Measurements from ENCODE around the gene CLNK. TPM values are rescaled to one million over a fixed set of nuclear protein-coding genes. Genes with fewer than 3 reads are reported as not detected.
"Not testable (repeated sequence)": the region's sequence is repeated elsewhere in the genome, so short reads cannot be mapped to it uniquely, and the experiment has no call there.

The CLNK gene
- total RNA-seq, 2 experiments from 2014 or later = 0.10 TPM; not detected in 1

DNA sequence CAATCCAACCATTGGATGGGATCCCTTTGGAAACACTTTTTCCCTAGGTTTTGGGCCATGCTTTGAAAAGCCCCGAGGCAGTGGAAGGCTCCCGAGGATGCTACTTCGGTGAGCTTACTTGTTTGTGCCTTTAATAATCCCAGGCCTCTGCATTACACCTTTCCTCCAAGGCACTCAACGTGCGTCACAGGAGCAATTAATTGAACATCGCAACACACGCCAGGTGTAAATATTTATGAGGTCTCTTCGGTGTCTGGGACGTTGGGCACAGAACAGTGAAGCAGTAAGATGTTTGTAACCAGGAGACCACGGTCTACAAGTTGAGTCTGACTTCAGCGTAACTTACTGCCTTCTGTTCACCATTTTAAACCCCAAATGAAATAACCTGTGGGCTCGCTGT lies 97.3 kb downstream of the CLNK start:
- Mint-ChIP-seq H3K4me1 (peaks cover 13% of the 10 kb centered on the region), H3K9me3 (no peaks in the 10 kb centered on the region), H3K27me3 (no peaks in the 10 kb centered on the region), H3K36me3 (ENCODE audit: low read depth) (no peaks in the 10 kb centered on the region), H3K4me3 (no peak overlapping the region), H3K27ac (no peak overlapping the region)
- ChIA-PET CTCF (interaction anchor here (1.6 kb wide), 1 partner anchor 11 kb away, joined by 3 read pairs; no protein-coding TSS in a partner anchor), POLR2A (no interaction called here)
- no peak for DNase-seq

DNA sequence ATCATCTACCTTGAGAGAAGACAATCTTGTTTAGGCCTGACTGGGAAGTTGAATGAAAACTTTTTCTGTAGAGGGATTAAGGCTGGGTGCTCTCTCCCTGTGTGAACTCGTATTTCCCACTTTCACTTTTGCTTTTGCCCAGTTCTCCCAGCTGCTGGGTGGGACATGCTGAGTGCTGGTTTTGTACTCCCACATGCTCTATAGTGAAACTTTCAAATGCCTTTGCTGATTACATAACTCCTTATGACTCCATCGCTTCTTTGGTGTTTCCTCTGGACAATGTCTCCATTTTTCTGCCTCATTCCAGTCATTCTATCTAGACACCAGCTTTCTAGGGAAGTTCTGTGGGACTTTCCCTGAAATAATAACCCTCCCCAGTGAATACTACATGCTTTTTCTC lies 100.5 kb downstream of the CLNK start:
- Mint-ChIP-seq H3K36me3 (ENCODE audit: low read depth) (no peaks in the 10 kb centered on the region), H3K27ac (no peak overlapping the region), H3K4me3 (no peak overlapping the region), H3K9me3 (no peaks in the 10 kb centered on the region), H3K27me3 (no peaks in the 10 kb centered on the region), H3K4me1 (peaks cover 9% of the 10 kb centered on the region)
- CTCF ChIA-PET = no interaction called here
- POLR2A ChIA-PET = no interaction called here
- DNase-seq = no peak

DNA sequence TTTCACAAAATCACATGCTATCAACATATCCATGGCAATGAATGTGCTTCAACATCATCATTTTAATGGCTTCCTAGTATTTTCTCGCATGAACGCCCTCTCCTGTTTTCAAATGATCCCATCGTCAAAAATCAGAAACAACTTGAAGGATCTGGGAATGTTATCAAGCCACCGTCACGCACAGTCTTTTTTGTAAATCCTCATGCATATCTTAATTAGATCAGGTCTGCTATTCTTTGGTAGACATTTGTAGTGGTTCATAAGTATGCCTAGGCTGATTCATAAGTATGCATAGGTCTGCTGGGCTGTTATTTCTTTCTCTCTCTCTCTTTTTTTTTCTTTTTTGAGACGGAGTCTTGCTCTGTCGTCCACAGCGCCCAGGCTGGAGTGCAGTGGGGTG lies 101.6 kb downstream of the CLNK start:
- H3K4me3 Mint-ChIP-seq = no peak overlapping the region
- no peaks in the 10 kb centered on the region for H3K27me3 Mint-ChIP-seq
- CTCF ChIA-PET = interaction anchor here (2.1 kb wide), 1 partner anchor 840 kb away, joined by 13 read pairs; no protein-coding TSS in a partner anchor
- DNase-seq = no peak
- POLR2A ChIA-PET = no interaction called here
- no peak overlapping the region for H3K27ac Mint-ChIP-seq
- no peaks in the 10 kb centered on the region for H3K9me3 Mint-ChIP-seq
- H3K4me1 Mint-ChIP-seq = peaks cover 9% of the 10 kb centered on the region
- H3K36me3 Mint-ChIP-seq (ENCODE audit: low read depth) = no peaks in the 10 kb centered on the region

DNA sequence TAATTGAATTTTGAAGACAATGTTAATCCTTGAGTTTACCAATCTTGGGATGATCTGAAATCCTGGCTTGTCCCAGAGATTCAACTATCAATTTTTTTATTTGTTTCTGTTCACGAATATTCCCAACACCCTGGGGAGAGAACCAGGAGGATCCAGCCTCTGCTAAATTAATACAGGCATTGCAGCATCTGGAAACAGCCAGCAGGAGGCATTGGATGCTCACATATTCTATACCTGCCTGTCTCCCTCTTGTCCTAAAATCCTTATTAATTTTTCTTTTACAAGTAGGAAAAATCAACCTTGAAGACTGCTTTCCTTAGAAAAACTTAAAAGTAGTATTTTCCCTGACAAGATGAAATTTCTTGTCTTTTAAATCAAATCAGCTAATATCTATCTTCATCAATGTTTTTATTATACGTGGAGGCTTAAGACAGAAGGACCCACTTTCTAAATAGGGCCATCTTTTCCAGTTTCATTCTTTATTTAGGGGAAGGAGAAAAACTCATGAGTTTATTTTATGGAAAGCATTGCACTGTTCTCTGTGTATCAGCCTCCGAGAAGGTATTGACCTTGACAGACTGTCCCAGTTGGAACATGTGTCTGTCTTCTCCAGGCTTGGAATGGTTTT lies 102.4 kb downstream of the CLNK start:
- Mint-ChIP-seq H3K36me3 (ENCODE audit: low read depth) (no peaks in the 10 kb centered on the region), H3K4me3 (no peak overlapping the region), H3K27me3 (no peaks in the 10 kb centered on the region), H3K4me1 (peaks cover 4% of the 10 kb centered on the region), H3K27ac (no peak overlapping the region), H3K9me3 (no peaks in the 10 kb centered on the region)
- ChIA-PET CTCF (interaction anchor here (2.1 kb wide), 1 partner anchor 841 kb away, joined by 13 read pairs; no protein-coding TSS in a partner anchor), POLR2A (no interaction called here)
- DNase-seq = no peak

DNA sequence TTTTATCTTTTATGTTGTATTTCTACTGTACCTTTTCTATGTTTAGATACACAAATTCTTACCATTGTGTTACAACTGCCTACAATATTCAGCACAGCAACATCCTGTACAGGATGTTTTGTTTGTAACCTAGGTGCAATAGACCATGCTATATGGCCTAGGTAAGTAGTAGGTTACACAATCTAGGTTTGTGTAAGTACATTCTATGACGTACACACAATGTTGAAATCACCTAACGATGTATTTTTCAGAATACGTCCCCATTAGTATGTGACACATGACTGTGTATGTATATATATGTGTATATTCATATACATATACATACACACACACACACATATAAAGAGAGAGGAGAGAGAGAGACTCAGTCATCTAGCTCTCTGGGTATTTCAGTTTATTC lies 103.5 kb downstream of the CLNK start:
- H3K4me3 Mint-ChIP-seq = no peak overlapping the region
- no peak overlapping the region for H3K27ac Mint-ChIP-seq
- ChIA-PET POLR2A (no interaction called here), CTCF (interaction anchor here (0.7 to 2.1 kb wide), 2 partner anchors 203 to 842 kb away, joined by 3 to 13 read pairs; no protein-coding TSS in a partner anchor)
- H3K9me3 Mint-ChIP-seq = no peaks in the 10 kb centered on the region
- DNase-seq = no peak
- peaks cover 8% of the 10 kb centered on the region for H3K4me1 Mint-ChIP-seq
- no peaks in the 10 kb centered on the region for H3K36me3 Mint-ChIP-seq (ENCODE audit: low read depth)
- H3K27me3 Mint-ChIP-seq = no peaks in the 10 kb centered on the region

DNA sequence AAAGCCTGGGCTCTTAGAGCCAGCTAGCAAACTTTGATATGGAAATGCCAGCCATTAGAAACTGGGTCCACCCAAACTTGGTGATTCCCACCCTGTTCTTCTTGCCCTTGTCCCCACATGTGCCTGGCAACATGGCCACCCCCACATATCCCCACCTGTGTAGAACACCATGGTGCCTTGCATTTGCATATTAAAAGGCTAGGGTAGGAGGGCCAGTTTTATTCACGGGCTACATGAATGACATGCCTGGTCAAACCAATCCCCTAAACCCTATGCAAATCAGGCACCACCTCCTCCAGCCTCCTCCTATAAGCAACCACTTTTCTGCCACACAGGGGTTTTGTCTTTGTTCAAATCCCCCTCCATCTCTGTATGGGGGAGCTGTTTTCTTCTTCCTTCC lies 104.9 kb downstream of the CLNK start:
- Mint-ChIP-seq H3K36me3 (ENCODE audit: low read depth) (no peaks in the 10 kb centered on the region), H3K9me3 (no peaks in the 10 kb centered on the region), H3K4me3 (no peak overlapping the region), H3K27me3 (no peaks in the 10 kb centered on the region), H3K4me1 (peaks cover 12% of the 10 kb centered on the region), H3K27ac (no peak overlapping the region)
- CTCF ChIA-PET = no interaction called here
- POLR2A ChIA-PET = no interaction called here
- DNase-seq = no peak

DNA sequence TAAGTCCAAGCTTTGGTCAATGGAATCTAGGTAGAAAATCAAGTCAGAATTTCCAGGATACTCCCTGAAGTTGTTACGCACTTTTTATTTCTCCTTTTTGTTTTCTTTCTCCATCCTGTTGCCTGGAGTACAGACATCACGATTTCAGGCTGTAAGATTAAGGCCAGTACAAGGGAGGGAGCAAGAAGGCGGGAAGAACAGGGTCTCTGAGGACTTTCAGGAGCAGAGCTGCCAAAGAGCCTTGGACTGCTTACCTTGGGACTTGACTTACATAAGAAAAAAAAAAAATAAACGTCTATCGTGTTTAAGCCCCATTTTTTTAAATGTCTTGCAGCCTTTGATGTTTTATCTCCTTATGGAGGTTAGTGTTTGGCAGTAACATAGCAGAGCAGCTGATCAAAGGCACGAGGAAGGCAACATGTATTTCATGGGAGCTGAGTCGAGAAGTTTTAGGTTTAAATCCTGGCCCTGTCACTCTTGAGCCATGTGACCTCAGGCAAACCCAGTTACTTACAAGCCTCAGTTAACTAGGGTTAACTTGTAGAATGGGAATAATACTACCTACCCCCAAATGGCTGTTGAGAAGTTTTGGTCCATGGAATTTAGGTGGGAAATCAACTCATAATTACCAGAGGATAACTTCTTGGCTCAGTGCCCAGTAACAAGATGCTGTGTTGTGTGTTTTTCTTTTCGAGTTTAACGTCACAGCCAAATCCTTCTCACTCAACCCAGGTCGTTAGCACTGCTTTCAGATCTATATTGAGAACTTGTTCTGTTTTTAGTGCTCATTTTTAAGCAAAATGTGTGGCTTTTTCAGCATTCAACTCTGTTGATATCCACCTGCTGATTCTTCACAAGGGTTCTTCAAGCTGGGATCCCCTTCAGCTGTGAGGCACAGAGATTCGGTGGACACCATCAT lies 106.8 kb downstream of the CLNK start:
- H3K4me3 Mint-ChIP-seq = no peak overlapping the region
- no peaks in the 10 kb centered on the region for H3K27me3 Mint-ChIP-seq
- no peak overlapping the region for H3K27ac Mint-ChIP-seq
- H3K9me3 Mint-ChIP-seq = no peaks in the 10 kb centered on the region
- no peak for DNase-seq
- POLR2A ChIA-PET = no interaction called here
- CTCF ChIA-PET = interaction anchor here (1.3 kb wide), 1 partner anchor 10 kb away, joined by 3 read pairs; no protein-coding TSS in a partner anchor
- peaks cover 14% of the 10 kb centered on the region for H3K4me1 Mint-ChIP-seq
- no peaks in the 10 kb centered on the region for H3K36me3 Mint-ChIP-seq (ENCODE audit: low read depth)

DNA sequence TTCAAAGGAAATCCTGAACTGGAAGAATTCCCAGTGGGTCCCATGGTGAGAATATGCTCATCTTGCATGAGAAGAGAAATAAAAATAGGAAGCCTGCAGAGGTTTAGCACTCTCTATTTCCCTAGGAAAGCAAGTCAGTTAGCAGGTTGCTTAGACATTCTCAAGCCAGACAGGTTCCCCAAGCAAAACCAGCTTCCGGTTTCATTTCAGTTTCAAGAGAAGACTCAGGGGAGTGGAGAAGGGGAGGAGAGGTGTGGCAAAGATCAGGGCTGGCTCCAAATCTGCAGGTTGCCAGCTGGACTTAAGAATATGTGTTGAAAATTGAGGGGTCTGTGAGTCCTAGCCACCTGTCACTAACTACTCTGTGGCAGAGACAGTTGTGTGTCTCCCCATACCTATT lies 107.5 kb downstream of the CLNK start:
- no peak overlapping the region for H3K27ac Mint-ChIP-seq
- H3K4me1 Mint-ChIP-seq = peaks cover 14% of the 10 kb centered on the region
- H3K27me3 Mint-ChIP-seq = peaks cover 3% of the 10 kb centered on the region
- H3K9me3 Mint-ChIP-seq = no peaks in the 10 kb centered on the region
- no peaks in the 10 kb centered on the region for H3K36me3 Mint-ChIP-seq (ENCODE audit: low read depth)
- no peak for DNase-seq
- H3K4me3 Mint-ChIP-seq = no peak overlapping the region
- ChIA-PET POLR2A (no interaction called here), CTCF (interaction anchor here (1.2 to 1.3 kb wide), 2 partner anchors 11 to 116 kb away, joined by 3 read pairs; no protein-coding TSS in a partner anchor)

DNA sequence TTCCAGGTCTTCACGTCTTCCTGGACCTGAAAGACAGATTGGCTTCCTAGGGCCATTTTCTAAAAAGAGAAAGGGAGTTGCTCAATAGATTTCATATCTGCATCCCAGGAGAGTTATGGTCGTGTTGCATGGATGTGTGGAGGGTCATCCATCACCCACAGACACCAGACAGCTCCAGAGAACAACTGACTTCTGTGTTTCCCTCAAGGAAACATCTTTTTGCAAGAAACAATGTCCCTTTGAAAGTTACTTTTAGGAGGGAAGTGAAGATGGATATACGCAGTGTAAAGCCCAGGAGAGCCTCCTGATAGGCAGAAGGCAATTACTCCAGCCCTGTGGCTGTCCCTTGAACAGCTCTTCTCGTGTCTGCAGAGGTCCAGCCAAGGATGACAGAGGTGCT lies 108.3 kb downstream of the CLNK start:
- Mint-ChIP-seq H3K36me3 (ENCODE audit: low read depth) (no peaks in the 10 kb centered on the region), H3K27me3 (peaks cover 4% of the 10 kb centered on the region), H3K9me3 (no peaks in the 10 kb centered on the region), H3K4me1 (peaks cover 14% of the 10 kb centered on the region), H3K4me3 (no peak overlapping the region), H3K27ac (no peak overlapping the region)
- no peak for DNase-seq
- ChIA-PET POLR2A (no interaction called here), CTCF (interaction anchor here (1.2 to 1.3 kb wide), 2 partner anchors 11 to 115 kb away, joined by 3 read pairs; no protein-coding TSS in a partner anchor)

DNA sequence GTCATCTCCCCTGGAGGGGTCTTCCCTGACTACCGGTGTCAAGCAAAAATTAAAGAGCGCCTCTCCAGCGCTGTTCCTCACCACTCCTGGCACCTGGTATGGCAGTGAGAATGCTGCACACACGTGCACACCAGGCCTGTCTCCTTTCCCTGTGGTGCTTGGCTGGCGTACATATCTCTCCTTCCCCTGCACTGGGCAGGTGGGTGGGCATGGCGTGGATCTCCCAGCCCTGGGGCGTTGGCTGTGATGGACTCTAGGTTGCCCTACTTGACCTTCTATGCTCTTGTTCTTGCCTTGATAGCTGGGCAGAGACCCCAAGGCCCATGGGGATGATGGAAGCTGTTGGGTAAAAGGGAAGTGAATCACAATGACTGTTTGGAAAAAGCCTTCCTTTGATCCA lies 109.2 kb downstream of the CLNK start:
- no peak overlapping the region for H3K4me3 Mint-ChIP-seq
- no peak for DNase-seq
- no peak overlapping the region for H3K27ac Mint-ChIP-seq
- CTCF ChIA-PET = no interaction called here
- POLR2A ChIA-PET = no interaction called here
- H3K4me1 Mint-ChIP-seq = peaks cover 14% of the 10 kb centered on the region
- H3K36me3 Mint-ChIP-seq (ENCODE audit: low read depth) = no peaks in the 10 kb centered on the region
- peaks cover 4% of the 10 kb centered on the region for H3K27me3 Mint-ChIP-seq
- no peaks in the 10 kb centered on the region for H3K9me3 Mint-ChIP-seq

DNA sequence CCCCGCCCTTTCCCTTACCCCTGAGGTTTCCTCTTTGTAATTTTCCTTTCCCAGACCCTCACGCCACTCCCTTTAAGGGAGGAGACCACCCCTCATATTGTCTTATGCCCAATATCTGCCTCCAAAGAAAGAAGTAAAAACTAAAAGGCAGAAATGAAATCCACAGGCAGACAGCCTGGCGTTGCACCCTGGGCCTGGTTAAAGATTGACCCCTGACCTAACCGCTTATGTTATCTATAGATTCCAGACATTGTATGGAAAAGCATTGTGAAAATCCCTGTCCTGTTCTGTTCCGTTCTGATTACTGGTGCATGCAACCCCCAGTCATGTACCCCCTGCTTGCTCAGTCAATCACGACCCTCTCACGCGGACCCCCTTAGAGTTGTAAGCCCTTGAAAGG lies 110.0 kb downstream of the CLNK start:
- H3K27me3 Mint-ChIP-seq; H3K4me3 Mint-ChIP-seq; H3K36me3 Mint-ChIP-seq (ENCODE audit: low read depth); DNase-seq; CTCF ChIA-PET; POLR2A ChIA-PET; H3K27ac Mint-ChIP-seq; H3K9me3 Mint-ChIP-seq: not testable (repeated sequence)
- H3K4me1 Mint-ChIP-seq = peaks cover 14% of the 10 kb centered on the region

DNA sequence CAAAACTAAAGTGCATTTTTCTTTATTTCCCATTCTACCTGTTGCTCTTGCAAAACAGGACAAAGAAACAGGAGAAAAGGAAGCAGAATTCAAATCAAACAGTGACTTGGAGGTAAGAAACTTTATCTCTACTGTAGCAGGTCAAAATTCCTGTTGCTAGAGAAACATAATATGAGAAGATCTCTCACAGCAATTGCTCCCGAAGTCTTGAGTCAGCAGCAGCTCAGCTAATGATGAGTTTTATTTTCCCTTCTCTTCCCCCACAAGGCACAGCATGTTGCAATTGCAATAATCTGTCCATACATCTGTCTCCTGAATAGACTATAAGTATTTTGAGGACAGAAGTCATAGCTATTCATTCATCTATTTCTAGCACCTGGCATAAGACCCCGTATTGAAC lies 112.7 kb downstream of the CLNK start:
- no peaks in the 10 kb centered on the region for H3K9me3 Mint-ChIP-seq
- H3K36me3 Mint-ChIP-seq (ENCODE audit: low read depth) = no peaks in the 10 kb centered on the region
- POLR2A ChIA-PET = no interaction called here
- H3K27ac Mint-ChIP-seq = no peak overlapping the region
- CTCF ChIA-PET = no interaction called here
- H3K27me3 Mint-ChIP-seq = peaks cover 22% of the 10 kb centered on the region
- DNase-seq = no peak
- H3K4me3 Mint-ChIP-seq = no peak overlapping the region
- H3K4me1 Mint-ChIP-seq = peaks cover 11% of the 10 kb centered on the region

DNA sequence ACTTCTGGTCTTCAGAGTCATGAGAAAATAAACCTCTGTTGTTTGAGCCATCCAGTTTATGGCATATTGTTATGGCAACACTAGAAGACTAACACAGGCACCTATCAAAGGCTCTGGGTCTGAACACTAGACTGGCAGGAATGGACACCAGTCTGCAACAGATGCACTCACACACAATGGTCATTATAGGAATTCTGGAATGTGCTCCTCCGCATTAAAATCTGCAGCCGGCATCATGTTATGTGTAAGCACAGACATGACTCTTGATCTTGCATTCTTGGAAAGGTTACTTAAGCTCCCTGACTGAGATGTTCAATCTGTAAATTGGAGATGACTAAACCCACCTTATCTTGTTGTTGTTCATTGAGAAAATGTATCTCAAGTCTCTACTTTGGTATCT lies 115.1 kb downstream of the CLNK start:
- ChIA-PET POLR2A (no interaction called here), CTCF (no interaction called here)
- H3K4me1 Mint-ChIP-seq = peaks cover 6% of the 10 kb centered on the region
- H3K27me3 Mint-ChIP-seq = peaks cover 22% of the 10 kb centered on the region
- H3K36me3 Mint-ChIP-seq (ENCODE audit: low read depth) = no peaks in the 10 kb centered on the region
- H3K9me3 Mint-ChIP-seq = no peaks in the 10 kb centered on the region
- no peak overlapping the region for H3K4me3 Mint-ChIP-seq
- no peak for DNase-seq
- no peak overlapping the region for H3K27ac Mint-ChIP-seq

All from activated CD4-positive, alpha-beta memory T cell treated with anti-CD3 and anti-CD28 coated beads, Interleukin-2, amount 10 ng/mL, durations not matched to agents 7 days and 5 days (primary cell).